ENCODE results near the gene ITM2B.

DNA sequence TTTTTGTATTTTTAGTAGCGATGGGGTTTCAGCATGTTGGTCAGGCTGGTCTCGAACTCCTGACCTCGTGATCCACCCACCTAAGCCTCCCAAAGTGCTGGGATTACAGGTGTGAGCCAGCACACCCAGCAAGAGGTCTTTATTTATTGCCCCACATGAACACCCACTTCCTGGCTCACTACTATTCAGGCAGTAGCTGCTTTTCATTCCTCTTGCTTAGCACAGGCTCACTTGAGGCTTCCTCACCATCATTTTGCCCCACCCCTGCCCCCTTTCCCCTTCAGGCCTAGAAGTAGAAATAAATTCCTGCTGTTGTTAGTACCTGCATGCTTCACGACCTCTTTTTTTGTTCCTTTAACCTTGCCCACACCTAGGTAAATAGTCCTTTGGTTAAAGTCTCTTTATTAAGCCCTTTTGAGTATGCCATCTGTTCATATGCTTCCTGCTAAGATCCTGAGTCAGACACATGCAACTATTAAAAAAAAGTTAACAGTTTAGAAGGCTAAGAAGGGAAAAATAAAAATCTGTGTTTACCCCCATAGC lies 33.5 kb upstream of the ITM2B start:
- TF ChIP-seq CTCF (conservative IDR thresholded peaks at IDR 0.05; ENCODE audit: low read depth in 2 of 2) (no peak), POLR2AphosphoS5 (IDR thresholded peaks at IDR 0.05; ENCODE audit: low read depth) (no peak), JUNB (IDR thresholded peaks at IDR 0.05; ENCODE audit: unreplicated experiment) (no peak), EZH2phosphoT487 (IDR thresholded peaks at IDR 0.05; ENCODE audit: unreplicated experiment) (no peak), REST (IDR thresholded peaks at IDR 0.05; ENCODE audit: unreplicated experiment) (no peak), EZH2 (IDR thresholded peaks at IDR 0.05; ENCODE audit: low read depth, unreplicated experiment) (no peak), CREB1 (CRISPR knock-in tag; IDR thresholded peaks at IDR 0.05; ENCODE audit: low read depth) (no peak), ZNF331 (CRISPR knock-in tag; IDR thresholded peaks at IDR 0.05; ENCODE audit: low read depth) (no peak), NANOG (IDR thresholded peaks at IDR 0.05; ENCODE audit: borderline replicate concordance) (no peak), STAT1 (IDR thresholded peaks at IDR 0.05; ENCODE audit: unreplicated experiment) (no peak), ZNF114 (CRISPR knock-in tag; IDR thresholded peaks at IDR 0.05) (no peak)
- TF ChIP-seq, protein P1, sequence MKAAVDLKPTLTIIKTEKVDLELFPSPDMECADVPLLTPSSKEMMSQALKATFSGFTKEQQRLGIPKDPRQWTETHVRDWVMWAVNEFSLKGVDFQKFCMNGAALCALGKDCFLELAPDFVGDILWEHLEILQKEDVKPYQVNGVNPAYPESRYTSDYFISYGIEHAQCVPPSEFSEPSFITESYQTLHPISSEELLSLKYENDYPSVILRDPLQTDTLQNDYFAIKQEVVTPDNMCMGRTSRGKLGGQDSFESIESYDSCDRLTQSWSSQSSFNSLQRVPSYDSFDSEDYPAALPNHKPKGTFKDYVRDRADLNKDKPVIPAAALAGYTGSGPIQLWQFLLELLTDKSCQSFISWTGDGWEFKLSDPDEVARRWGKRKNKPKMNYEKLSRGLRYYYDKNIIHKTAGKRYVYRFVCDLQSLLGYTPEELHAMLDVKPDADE (IDR thresholded peaks at IDR 0.05), result no peak
- TF ChIP-seq, protein P2, sequence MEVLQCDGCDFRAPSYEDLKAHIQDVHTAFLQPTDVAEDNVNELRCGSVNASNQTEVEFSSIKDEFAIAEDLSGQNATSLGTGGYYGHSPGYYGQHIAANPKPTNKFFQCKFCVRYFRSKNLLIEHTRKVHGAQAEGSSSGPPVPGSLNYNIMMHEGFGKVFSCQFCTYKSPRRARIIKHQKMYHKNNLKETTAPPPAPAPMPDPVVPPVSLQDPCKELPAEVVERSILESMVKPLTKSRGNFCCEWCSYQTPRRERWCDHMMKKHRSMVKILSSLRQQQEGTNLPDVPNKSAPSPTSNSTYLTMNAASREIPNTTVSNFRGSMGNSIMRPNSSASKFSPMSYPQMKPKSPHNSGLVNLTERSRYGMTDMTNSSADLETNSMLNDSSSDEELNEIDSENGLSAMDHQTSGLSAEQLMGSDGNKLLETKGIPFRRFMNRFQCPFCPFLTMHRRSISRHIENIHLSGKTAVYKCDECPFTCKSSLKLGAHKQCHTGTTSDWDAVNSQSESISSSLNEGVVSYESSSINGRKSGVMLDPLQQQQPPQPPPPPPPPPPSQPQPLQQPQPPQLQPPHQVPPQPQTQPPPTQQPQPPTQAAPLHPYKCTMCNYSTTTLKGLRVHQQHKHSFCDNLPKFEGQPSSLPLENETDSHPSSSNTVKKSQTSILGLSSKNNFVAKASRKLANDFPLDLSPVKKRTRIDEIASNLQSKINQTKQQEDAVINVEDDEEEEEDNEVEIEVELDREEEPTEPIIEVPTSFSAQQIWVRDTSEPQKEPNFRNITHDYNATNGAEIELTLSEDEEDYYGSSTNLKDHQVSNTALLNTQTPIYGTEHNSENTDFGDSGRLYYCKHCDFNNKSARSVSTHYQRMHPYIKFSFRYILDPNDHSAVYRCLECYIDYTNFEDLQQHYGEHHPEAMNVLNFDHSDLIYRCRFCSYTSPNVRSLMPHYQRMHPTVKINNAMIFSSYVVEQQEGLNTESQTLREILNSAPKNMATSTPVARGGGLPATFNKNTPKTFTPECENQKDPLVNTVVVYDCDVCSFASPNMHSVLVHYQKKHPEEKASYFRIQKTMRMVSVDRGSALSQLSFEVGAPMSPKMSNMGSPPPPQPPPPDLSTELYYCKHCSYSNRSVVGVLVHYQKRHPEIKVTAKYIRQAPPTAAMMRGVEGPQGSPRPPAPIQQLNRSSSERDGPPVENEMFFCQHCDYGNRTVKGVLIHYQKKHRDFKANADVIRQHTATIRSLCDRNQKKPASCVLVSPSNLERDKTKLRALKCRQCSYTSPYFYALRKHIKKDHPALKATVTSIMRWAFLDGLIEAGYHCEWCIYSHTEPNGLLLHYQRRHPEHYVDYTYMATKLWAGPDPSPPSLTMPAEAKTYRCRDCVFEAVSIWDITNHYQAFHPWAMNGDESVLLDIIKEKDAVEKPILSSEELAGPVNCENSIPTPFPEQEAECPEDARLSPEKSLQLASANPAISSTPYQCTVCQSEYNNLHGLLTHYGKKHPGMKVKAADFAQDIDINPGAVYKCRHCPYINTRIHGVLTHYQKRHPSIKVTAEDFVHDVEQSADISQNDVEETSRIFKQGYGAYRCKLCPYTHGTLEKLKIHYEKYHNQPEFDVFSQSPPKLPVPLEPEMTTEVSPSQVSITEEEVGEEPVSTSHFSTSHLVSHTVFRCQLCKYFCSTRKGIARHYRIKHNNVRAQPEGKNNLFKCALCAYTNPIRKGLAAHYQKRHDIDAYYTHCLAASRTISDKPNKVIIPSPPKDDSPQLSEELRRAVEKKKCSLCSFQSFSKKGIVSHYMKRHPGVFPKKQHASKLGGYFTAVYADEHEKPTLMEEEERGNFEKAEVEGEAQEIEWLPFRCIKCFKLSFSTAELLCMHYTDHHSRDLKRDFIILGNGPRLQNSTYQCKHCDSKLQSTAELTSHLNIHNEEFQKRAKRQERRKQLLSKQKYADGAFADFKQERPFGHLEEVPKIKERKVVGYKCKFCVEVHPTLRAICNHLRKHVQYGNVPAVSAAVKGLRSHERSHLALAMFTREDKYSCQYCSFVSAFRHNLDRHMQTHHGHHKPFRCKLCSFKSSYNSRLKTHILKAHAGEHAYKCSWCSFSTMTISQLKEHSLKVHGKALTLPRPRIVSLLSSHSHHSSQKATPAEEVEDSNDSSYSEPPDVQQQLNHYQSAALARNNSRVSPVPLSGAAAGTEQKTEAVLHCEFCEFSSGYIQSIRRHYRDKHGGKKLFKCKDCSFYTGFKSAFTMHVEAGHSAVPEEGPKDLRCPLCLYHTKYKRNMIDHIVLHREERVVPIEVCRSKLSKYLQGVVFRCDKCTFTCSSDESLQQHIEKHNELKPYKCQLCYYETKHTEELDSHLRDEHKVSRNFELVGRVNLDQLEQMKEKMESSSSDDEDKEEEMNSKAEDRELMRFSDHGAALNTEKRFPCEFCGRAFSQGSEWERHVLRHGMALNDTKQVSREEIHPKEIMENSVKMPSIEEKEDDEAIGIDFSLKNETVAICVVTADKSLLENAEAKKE (CRISPR knock-in tag; IDR thresholded peaks at IDR 0.05), result no peak

All from GM23338 (cell line).